Measurements from ENCODE around the gene KDM2A. TPM values are rescaled to one million over a fixed set of nuclear protein-coding genes. Genes with fewer than 3 reads are reported as not detected.

The KDM2A gene
- total RNA-seq, 1 experiment from 2014 or later, result 122 TPM

- H3K4me3 ChIP-seq (ENCODE audit: low read depth, low read length), result no peak overlapping the region
- ChIA-PET CTCF (no interaction called here), POLR2A (no interaction called here)
- intact Hi-C loops (cut with micrococcal nuclease; ENCODE audit: unreplicated experiment), result no loop called here
- peaks cover 6% of the 10 kb centered on the region; the same call in 1 of the 2 replicates for H3K36me3 ChIP-seq (ENCODE audit: control insufficient read depth, insufficient read depth, low read length)
- no peaks in the 10 kb centered on the region for H3K9me3 ChIP-seq
- no peak for DNase-seq
- Mint-ChIP-seq H3K27ac (ENCODE audit: unreplicated experiment) (no peak overlapping the region), H3K4me3 (ENCODE audit: unreplicated experiment) (no peak overlapping the region), H3K36me3 (ENCODE audit: insufficient read depth, unreplicated experiment) (peaks cover 88% of the 10 kb centered on the region), H3K27me3 (ENCODE audit: insufficient read depth, unreplicated experiment) (no peaks in the 10 kb centered on the region), H3K9me3 (ENCODE audit: unreplicated experiment) (no peaks in the 10 kb centered on the region), H3K4me1 (ENCODE audit: low read depth, unreplicated experiment) (peaks cover 22% of the 10 kb centered on the region)
- no TSS peak for BruUV-seq (replicated peaks)
- no peak for TF ChIP-seq CTCF (IDR thresholded peaks at IDR 0.05; ENCODE audit: insufficient read depth in 1 of 2, low read depth in 1 of 2, low read length in 1 of 2, severe bottlenecking in 1 of 2, unreplicated experiment in 1 of 2)
- 0 out of 2 replicates have a peak, but pooled peaks cover 4% of the 10 kb centered on the region for H3K4me1 ChIP-seq
- H3K27me3 ChIP-seq (replicated peaks; ENCODE audit: control insufficient read depth, insufficient read depth, low read length), result no peaks in the 10 kb centered on the region
Observed at GRCh38 chr11:67138922-67139321, 19.9 kb downstream of the KDM2A start.

GRCh38 chr11:67146516-67147226 is 27.6 kb downstream of the KDM2A start:
- ChIA-PET POLR2A (no interaction called here), CTCF (no interaction called here)
- no peak for TF ChIP-seq CTCF (IDR thresholded peaks at IDR 0.05; ENCODE audit: insufficient read depth in 1 of 2, low read depth in 1 of 2, low read length in 1 of 2, severe bottlenecking in 1 of 2, unreplicated experiment in 1 of 2)
- Histone ChIP-seq H3K9me3 (no peaks in the 10 kb centered on the region), H3K4me1 (no peaks in the 10 kb centered on the region), H3K27me3 (replicated peaks; ENCODE audit: control insufficient read depth, insufficient read depth, low read length) (no peaks in the 10 kb centered on the region), H3K4me3 (ENCODE audit: low read depth, low read length) (no peak overlapping the region), H3K36me3 (ENCODE audit: control insufficient read depth, insufficient read depth, low read length) (peaks cover 3% of the 10 kb centered on the region; the same call in 1 of the 2 replicates)
- DNase-seq, result no peak
- Mint-ChIP-seq H3K4me1 (ENCODE audit: low read depth, unreplicated experiment) (peaks cover 7% of the 10 kb centered on the region), H3K36me3 (ENCODE audit: insufficient read depth, unreplicated experiment) (peaks cover 86% of the 10 kb centered on the region), H3K27me3 (ENCODE audit: insufficient read depth, unreplicated experiment) (no peaks in the 10 kb centered on the region), H3K27ac (ENCODE audit: unreplicated experiment) (no peak overlapping the region), H3K9me3 (ENCODE audit: unreplicated experiment) (no peaks in the 10 kb centered on the region), H3K4me3 (ENCODE audit: unreplicated experiment) (no peak overlapping the region)
- no TSS peak for BruUV-seq (replicated peaks)
- intact Hi-C loops (cut with micrococcal nuclease; ENCODE audit: unreplicated experiment), result no loop called here

DNA sequence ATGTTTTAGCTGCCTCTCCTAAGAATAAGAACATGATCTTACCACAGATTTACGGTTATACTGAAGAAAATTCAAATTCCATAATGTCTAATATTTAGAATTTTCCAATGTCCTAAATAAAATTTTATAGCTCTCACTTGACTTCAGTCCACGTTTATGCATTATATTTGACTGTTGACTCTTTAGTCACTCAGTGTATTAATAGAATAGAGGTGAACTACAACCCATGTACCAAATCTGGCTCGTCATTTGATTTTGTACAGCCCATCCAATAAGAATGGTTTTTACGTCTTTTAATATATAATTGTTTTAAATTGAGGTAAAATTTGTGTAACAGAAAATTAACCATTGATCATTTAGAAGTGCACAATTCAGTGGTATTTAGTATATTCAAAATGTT is 34.9 kb downstream of the KDM2A start:
- ChIA-PET CTCF (no interaction called here), POLR2A (no interaction called here)
- BruUV-seq (replicated peaks), result no TSS peak
- intact Hi-C loops (cut with micrococcal nuclease; ENCODE audit: unreplicated experiment), result no loop called here
- no peak for DNase-seq
- Histone ChIP-seq H3K9me3 (no peaks in the 10 kb centered on the region), H3K36me3 (ENCODE audit: control insufficient read depth, insufficient read depth, low read length) (peaks cover 1% of the 10 kb centered on the region; the same call in 1 of the 2 replicates), H3K4me3 (ENCODE audit: low read depth, low read length) (no peak overlapping the region), H3K27me3 (replicated peaks; ENCODE audit: control insufficient read depth, insufficient read depth, low read length) (no peaks in the 10 kb centered on the region), H3K4me1 (no peaks in the 10 kb centered on the region)
- Mint-ChIP-seq H3K4me3 (ENCODE audit: unreplicated experiment) (no peak overlapping the region), H3K9me3 (ENCODE audit: unreplicated experiment) (no peaks in the 10 kb centered on the region), H3K36me3 (ENCODE audit: insufficient read depth, unreplicated experiment) (peaks cover 66% of the 10 kb centered on the region), H3K27ac (ENCODE audit: unreplicated experiment) (no peak overlapping the region), H3K27me3 (ENCODE audit: insufficient read depth, unreplicated experiment) (no peaks in the 10 kb centered on the region), H3K4me1 (ENCODE audit: low read depth, unreplicated experiment) (no peaks in the 10 kb centered on the region)
- TF ChIP-seq CTCF (IDR thresholded peaks at IDR 0.05; ENCODE audit: insufficient read depth in 1 of 2, low read depth in 1 of 2, low read length in 1 of 2, severe bottlenecking in 1 of 2, unreplicated experiment in 1 of 2), result no peak
